Measurements from ENCODE around the gene VSTM2L. TPM values are rescaled to one million over a fixed set of nuclear protein-coding genes. Genes with fewer than 3 reads are reported as not detected.

VSTM2L gene
- total RNA-seq, 4 donors from 2014 or later: 0.78 to 1.4 TPM; not detected in 2

DNA sequence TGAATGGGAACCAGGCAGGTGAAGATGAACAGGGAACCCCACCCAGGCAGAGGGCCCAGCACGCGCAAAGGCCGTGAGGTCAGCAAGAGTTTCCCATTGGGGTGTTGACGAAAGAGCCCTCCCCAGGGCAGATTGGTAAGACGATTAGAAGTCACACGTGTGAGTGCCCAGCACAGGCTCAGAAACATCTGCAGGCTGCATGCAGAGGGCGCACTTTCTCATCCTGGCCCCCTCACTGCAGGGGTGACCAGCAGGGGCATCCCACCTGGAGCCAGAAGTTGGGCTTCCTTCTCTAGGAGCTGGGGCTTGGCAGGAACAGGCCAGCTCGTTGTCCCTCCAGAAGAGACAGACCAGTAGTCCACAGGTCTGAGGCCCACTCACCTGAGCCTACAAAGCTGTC, 38.4 kb downstream of the VSTM2L start:
- Histone ChIP-seq H3K4me3 (no peak overlapping the region), H3K27ac (no peak overlapping the region), H3K27me3 (peaks cover 8% of the 10 kb centered on the region), H3K36me3 (no peaks in the 10 kb centered on the region), H3K9me3 (no peaks in the 10 kb centered on the region), H3K4me1 (no peaks in the 10 kb centered on the region)
- TF ChIP-seq EP300 (IDR thresholded peaks at IDR 0.05): no peak
- TF ChIP-seq CTCF (IDR thresholded peaks at IDR 0.05): no peak
- no peak for TF ChIP-seq POLR2A (IDR thresholded peaks at IDR 0.05)
- no peak for TF ChIP-seq POLR2AphosphoS5 (IDR thresholded peaks at IDR 0.05)
- 81% methylated on average over 8 of the region's 8 CpGs for WGBS
- peak; percentile 27 to 63 for DNase-seq (ENCODE audit: low spot score in 2 of 2)

GRCh38 chr20:37941992-37942391, 39.1 kb downstream of the VSTM2L start:
- H3K9me3 ChIP-seq: no peaks in the 10 kb centered on the region
- WGBS: 93% methylated on average over 6 of the region's 6 CpGs
- no peak overlapping the region for H3K4me3 ChIP-seq
- no peak overlapping the region for H3K27ac ChIP-seq
- H3K27me3 ChIP-seq: peaks cover 8% of the 10 kb centered on the region
- TF ChIP-seq POLR2AphosphoS5 (IDR thresholded peaks at IDR 0.05) (no peak), POLR2A (IDR thresholded peaks at IDR 0.05) (no peak), EP300 (IDR thresholded peaks at IDR 0.05) (no peak), CTCF (IDR thresholded peaks at IDR 0.05) (no peak)
- no peak for DNase-seq (ENCODE audit: low spot score in 2 of 2)
- H3K36me3 ChIP-seq: no peaks in the 10 kb centered on the region
- H3K4me1 ChIP-seq: no peaks in the 10 kb centered on the region

DNA sequence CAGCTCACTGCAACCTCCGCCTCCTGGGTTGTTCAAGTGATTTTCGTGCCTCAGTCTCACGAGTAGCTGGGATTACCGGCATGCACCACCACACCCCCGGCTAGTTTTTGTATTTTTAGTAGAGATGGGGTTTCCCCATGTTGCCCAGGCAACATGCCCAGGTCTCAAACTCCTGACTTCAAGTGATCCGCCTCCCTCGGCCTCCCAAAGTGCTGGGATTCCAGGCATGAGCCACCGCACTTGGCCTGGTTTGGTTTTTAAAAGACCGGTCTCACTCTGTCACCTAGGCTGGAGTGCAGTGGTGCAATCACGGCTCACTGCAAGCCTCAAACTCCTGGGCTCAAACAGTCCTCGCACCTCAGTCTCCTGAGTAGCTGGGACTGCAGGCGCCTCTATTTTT, 40.1 kb downstream of the VSTM2L start:
- DNase-seq (ENCODE audit: low spot score in 2 of 2): peak; percentile 31 to 45
- H3K36me3 ChIP-seq: no peaks in the 10 kb centered on the region
- WGBS: 60% methylated on average over 12 of the region's 12 CpGs

GRCh38 chr20:37943501-37944455, 40.9 kb downstream of the VSTM2L start:
- Histone ChIP-seq H3K27me3 (peaks cover 8% of the 10 kb centered on the region), H3K9me3 (no peaks in the 10 kb centered on the region), H3K4me3 (no peak overlapping the region), H3K36me3 (no peaks in the 10 kb centered on the region), H3K4me1 (no peaks in the 10 kb centered on the region), H3K27ac (no peak overlapping the region)
- TF ChIP-seq EP300 (IDR thresholded peaks at IDR 0.05): no peak
- no peak for TF ChIP-seq CTCF (IDR thresholded peaks at IDR 0.05)
- TF ChIP-seq POLR2AphosphoS5 (IDR thresholded peaks at IDR 0.05): no peak
- no peak for TF ChIP-seq POLR2A (IDR thresholded peaks at IDR 0.05)
- 91% methylated on average over 44 of the region's 47 CpGs for WGBS
- peak; percentile 59 to 69 for DNase-seq (ENCODE audit: low spot score in 2 of 2)

More for the DNA sequence above, 40.1 kb downstream of the VSTM2L start:
- Histone ChIP-seq H3K27ac (no peak overlapping the region), H3K4me1 (no peaks in the 10 kb centered on the region), H3K27me3 (peaks cover 8% of the 10 kb centered on the region), H3K9me3 (no peaks in the 10 kb centered on the region), H3K4me3 (no peak overlapping the region)
- TF ChIP-seq EP300 (IDR thresholded peaks at IDR 0.05) (no peak), POLR2AphosphoS5 (IDR thresholded peaks at IDR 0.05) (no peak), CTCF (IDR thresholded peaks at IDR 0.05) (no peak), POLR2A (IDR thresholded peaks at IDR 0.05) (no peak)

- no peak overlapping the region for H3K27ac ChIP-seq
- WGBS: 78% methylated on average over 8 of the region's 11 CpGs
- H3K36me3 ChIP-seq: no peaks in the 10 kb centered on the region
These were observed 41.6 kb downstream of the VSTM2L start for GRCh38 chr20:37944456-37944981.

More at GRCh38 chr20:37944456-37944981, 41.6 kb downstream of the VSTM2L start:
- TF ChIP-seq EP300 (IDR thresholded peaks at IDR 0.05): no peak
- TF ChIP-seq POLR2AphosphoS5 (IDR thresholded peaks at IDR 0.05): no peak
- H3K4me1 ChIP-seq: no peaks in the 10 kb centered on the region
- peak; percentile 44 to 74 for DNase-seq (ENCODE audit: low spot score in 2 of 2)
- H3K4me3 ChIP-seq: no peak overlapping the region
- peaks cover 8% of the 10 kb centered on the region for H3K27me3 ChIP-seq
- H3K9me3 ChIP-seq: no peaks in the 10 kb centered on the region

Measured in suprapubic skin (tissue), 4 donors.